OCI-LY3 (cell line): ENCODE measurements around the gene CASP8AP2.

Experiments
- H2AFZ ChIP-seq: fragments of 200-600, 300-600 bp; shearing (Covaris generic); 2 replicates; pipeline ENCODE4 v1.6.0; 2014; ENCODE audit warnings: antibody characterized with exemption, low read depth, low read length
- H3K27ac ChIP-seq: fragments of 200-600, 300-600 bp; sonication (generic); 2 replicates; pipeline ENCODE4 v1.5.1; 2014; ENCODE audit warnings: mild to moderate bottlenecking, low read length, moderate library complexity, mixed read lengths
- H3K27me3 ChIP-seq: fragments of 200-600, 300-600 bp; sonication (generic); 2 replicates; pipeline ENCODE4 v1.6.1; 2014; ENCODE audit warnings: low read depth, low read length, mixed read lengths
- H3K36me3 ChIP-seq: fragments of 200-600, 300-600 bp; sonication (generic); replicated peaks from 2 replicates; pipeline ENCODE3; 2014; ENCODE audit warnings: low read depth, low read length, mixed read lengths
- H3K4me1 ChIP-seq: fragments of 300-600, 200-600 bp; sonication (generic); 2 replicates; pipeline ENCODE4 v1.6.1; 2014; ENCODE audit warnings: low read length, mixed read lengths
- H3K4me2 ChIP-seq: fragments of 200-600, 300-600 bp; sonication (generic); 2 replicates; pipeline ENCODE4 v1.6.1; 2014; ENCODE audit warnings: low read length, mixed read lengths
- H3K4me3 ChIP-seq: fragments of 300-600, 200-600 bp; sonication (generic); 2 replicates; pipeline ENCODE4 v1.5.1; 2014; ENCODE audit warnings: antibody characterized with exemption, mild to moderate bottlenecking, low read length, moderate library complexity
- H3K79me2 ChIP-seq: fragments of 300-600, 200-600 bp; shearing (Covaris generic); 2 replicates; pipeline ENCODE4 v1.6.1; 2014; ENCODE audit warnings: mild to moderate bottlenecking, low read length, mixed read lengths
- H3K9ac ChIP-seq: fragments of 300-600, 200-600 bp; shearing (Covaris generic); 2 replicates; pipeline ENCODE4 v1.6.0; 2014; ENCODE audit warnings: mild to moderate bottlenecking, low read length, moderate library complexity
- H3K9me3 ChIP-seq: fragments of 200-600, 300-600 bp; shearing (Covaris generic); 2 replicates; pipeline ENCODE4 v1.6.1; 2014; ENCODE audit warnings: low read length, mixed read lengths; ENCODE audit not compliant: insufficient read depth
- H4K20me1 ChIP-seq: fragments of 200-600, 300-600 bp; sonication (generic); 2 replicates; pipeline ENCODE4 v1.6.1; 2016; ENCODE audit warnings: low read length, mixed read lengths; ENCODE audit not compliant: insufficient read depth
- EZH2phosphoT487 ChIP-seq: fragments of 200-600 bp; shearing (Covaris generic); IDR thresholded peaks from 2 replicates; pipeline ENCODE4 v1.6.1; 2018; ENCODE audit warnings: antibody characterized with exemption, mixed run types, low read depth
- TF ChIP-seq, protein P1 (sequence below): fragments of 200-600, 300-600 bp; sonication (generic); IDR thresholded peaks from 2 replicates; pipeline ENCODE4 v1.5.1; 2014; ENCODE audit warnings: antibody characterized with exemption, low read length, low read depth

The CASP8AP2 gene

DNA sequence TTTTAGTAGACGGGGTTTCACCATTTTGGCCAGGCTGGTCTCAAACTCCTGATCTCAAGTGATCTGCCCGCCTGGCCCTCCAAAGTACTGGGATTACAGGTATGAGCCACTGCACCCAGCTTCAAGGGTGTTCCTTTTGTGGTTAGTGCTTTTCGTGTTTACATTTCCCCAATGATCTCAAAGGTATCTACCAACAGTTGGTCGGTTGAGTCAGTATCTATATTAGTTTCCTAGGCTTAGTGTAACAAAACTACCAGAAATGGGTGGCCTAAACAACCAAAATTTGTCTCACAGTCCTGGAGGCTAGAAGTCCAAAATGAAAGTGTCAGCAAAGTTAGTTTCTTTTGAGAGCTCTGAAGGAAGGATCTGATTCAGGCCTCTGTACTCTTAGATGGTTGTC, 30.1 kb downstream of the CASP8AP2 start:
- H3K36me3 ChIP-seq, result peaks cover 35% of the 10 kb centered on the region
- H2AFZ ChIP-seq, result no peak overlapping the region
- peaks cover 41% of the 10 kb centered on the region for H3K4me1 ChIP-seq
- H3K27ac ChIP-seq, result peak overlapping the region; percentile 39; the same call in 1 of the 2 replicates
- TF ChIP-seq EZH2phosphoT487, result no peak
- TF ChIP-seq, protein P1, sequence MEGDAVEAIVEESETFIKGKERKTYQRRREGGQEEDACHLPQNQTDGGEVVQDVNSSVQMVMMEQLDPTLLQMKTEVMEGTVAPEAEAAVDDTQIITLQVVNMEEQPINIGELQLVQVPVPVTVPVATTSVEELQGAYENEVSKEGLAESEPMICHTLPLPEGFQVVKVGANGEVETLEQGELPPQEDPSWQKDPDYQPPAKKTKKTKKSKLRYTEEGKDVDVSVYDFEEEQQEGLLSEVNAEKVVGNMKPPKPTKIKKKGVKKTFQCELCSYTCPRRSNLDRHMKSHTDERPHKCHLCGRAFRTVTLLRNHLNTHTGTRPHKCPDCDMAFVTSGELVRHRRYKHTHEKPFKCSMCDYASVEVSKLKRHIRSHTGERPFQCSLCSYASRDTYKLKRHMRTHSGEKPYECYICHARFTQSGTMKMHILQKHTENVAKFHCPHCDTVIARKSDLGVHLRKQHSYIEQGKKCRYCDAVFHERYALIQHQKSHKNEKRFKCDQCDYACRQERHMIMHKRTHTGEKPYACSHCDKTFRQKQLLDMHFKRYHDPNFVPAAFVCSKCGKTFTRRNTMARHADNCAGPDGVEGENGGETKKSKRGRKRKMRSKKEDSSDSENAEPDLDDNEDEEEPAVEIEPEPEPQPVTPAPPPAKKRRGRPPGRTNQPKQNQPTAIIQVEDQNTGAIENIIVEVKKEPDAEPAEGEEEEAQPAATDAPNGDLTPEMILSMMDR, result no peak
- no peaks in the 10 kb centered on the region for H3K9me3 ChIP-seq
- H3K4me2 ChIP-seq, result no peak overlapping the region
- H3K9ac ChIP-seq, result no peak overlapping the region
- peaks cover 7% of the 10 kb centered on the region for H3K79me2 ChIP-seq
- no peak overlapping the region for H3K4me3 ChIP-seq
- H3K27me3 ChIP-seq, result no peaks in the 10 kb centered on the region
- H4K20me1 ChIP-seq, result no peaks in the 10 kb centered on the region

DNA sequence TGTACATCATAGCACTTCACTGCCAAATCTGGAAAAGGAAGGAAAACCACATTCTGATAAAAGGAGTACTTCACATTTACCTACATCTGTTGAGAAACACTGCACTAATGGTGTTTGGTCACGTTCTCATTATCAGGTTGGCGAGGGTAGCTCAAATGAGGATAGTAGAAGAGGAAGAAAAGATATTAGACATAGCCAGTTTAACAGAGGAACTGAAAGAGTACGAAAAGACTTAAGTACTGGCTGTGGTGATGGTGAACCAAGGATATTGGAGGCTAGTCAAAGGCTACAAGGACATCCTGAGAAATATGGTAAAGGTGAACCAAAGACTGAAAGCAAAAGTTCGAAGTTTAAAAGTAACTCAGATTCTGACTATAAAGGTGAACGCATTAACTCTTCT, 32.6 kb downstream of the CASP8AP2 start:
- Histone ChIP-seq H4K20me1 (no peaks in the 10 kb centered on the region), H3K4me2 (peak overlapping the region; percentile 52), H3K9me3 (no peaks in the 10 kb centered on the region), H3K4me1 (peaks cover 41% of the 10 kb centered on the region), H3K36me3 (peaks cover 45% of the 10 kb centered on the region), H3K27ac (peak overlapping the region; percentile 88), H3K27me3 (no peaks in the 10 kb centered on the region), H2AFZ (no peak overlapping the region), H3K79me2 (peaks cover 7% of the 10 kb centered on the region), H3K9ac (peak overlapping the region; percentile 5; the same call in 1 of the 2 replicates), H3K4me3 (peak overlapping the region; percentile 24)
- TF ChIP-seq, protein P1, result no peak
- no peak for TF ChIP-seq EZH2phosphoT487

GRCh38 chr6:89862698-89863097, 33.0 kb downstream of the CASP8AP2 start:
- peaks cover 49% of the 10 kb centered on the region for H3K36me3 ChIP-seq
- no peaks in the 10 kb centered on the region for H3K27me3 ChIP-seq
- H3K4me3 ChIP-seq, result peak overlapping the region; percentile 24
- peak overlapping the region; percentile 88 for H3K27ac ChIP-seq
- no peaks in the 10 kb centered on the region for H3K9me3 ChIP-seq
- TF ChIP-seq, protein P1, result no peak
- TF ChIP-seq EZH2phosphoT487, result no peak
- no peak overlapping the region for H2AFZ ChIP-seq
- no peaks in the 10 kb centered on the region for H4K20me1 ChIP-seq
- H3K4me1 ChIP-seq, result peaks cover 41% of the 10 kb centered on the region
- H3K4me2 ChIP-seq, result peak overlapping the region; percentile 52
- H3K9ac ChIP-seq, result peak overlapping the region; percentile 5; the same call in 1 of the 2 replicates
- peaks cover 7% of the 10 kb centered on the region for H3K79me2 ChIP-seq

DNA sequence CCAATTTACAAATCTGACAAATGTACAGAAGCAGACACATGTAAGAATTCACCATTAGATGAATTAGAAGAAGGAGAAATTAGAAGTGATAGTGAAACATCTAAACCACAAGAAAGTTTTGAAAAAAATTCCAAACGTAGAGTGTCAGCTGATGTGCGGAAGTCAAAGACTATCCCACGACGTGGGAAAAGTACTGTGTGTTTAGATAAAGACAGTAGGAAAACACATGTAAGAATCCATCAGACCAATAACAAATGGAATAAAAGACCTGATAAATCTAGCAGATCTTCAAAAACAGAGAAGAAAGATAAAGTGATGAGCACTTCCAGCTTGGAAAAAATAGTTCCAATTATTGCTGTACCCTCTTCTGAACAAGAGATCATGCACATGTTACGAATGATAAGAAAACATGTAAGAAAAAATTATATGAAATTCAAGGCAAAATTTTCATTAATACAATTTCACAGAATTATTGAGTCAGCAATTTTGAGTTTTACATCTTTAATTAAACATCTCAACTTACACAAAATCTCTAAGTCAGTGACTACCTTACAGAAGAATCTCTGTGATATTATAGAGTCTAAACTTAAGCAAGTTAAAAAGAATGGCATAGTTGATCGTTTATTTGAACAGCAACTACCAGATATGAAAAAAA, 36.5 kb downstream of the CASP8AP2 start:
- Histone ChIP-seq H3K4me3 (no peak overlapping the region), H3K27me3 (no peaks in the 10 kb centered on the region), H3K4me2 (no peak overlapping the region), H3K9ac (no peak overlapping the region), H3K4me1 (peaks cover 37% of the 10 kb centered on the region), H3K9me3 (no peaks in the 10 kb centered on the region), H4K20me1 (no peaks in the 10 kb centered on the region), H3K36me3 (peaks cover 47% of the 10 kb centered on the region), H3K27ac (no peak overlapping the region), H3K79me2 (peaks cover 7% of the 10 kb centered on the region), H2AFZ (no peak overlapping the region)
- TF ChIP-seq, protein P1, result no peak
- TF ChIP-seq EZH2phosphoT487, result no peak
